ENCODE measurements around the gene SSH3. TPM values are rescaled to one million over a fixed set of nuclear protein-coding genes. Genes with fewer than 3 reads are reported as not detected.

The SSH3 gene
- total and polyA plus RNA-seq, 4 donors: 4.8 to 10.4 (median 8.1) TPM

GRCh38 chr11:67278135-67278938 is 25.0 kb upstream of the SSH3 start:
- 87% methylated on average over 14 of the region's 14 CpGs for WGBS
- H3K27me3 ChIP-seq (ENCODE audit: control insufficient read depth in 4 of 4, insufficient read depth in 4 of 4, low read length in 3 of 4): no peaks in the 10 kb centered on the region
- no peak overlapping the region for H3K4me3 ChIP-seq (ENCODE audit: low read depth in 1 of 3, low read length in 3 of 3)
- H3K36me3 ChIP-seq (ENCODE audit: control insufficient read depth in 4 of 4, insufficient read depth in 3 of 4, low read depth in 1 of 4, low read length in 3 of 4): peaks cover 19 to 33% (median 23%) of the 10 kb centered on the region in 4 donors
- peak overlapping the region; percentile 3 to 67 for H3K27ac ChIP-seq (ENCODE audit: low read depth in 1 of 2, low read length in 2 of 2)
- no peaks in the 10 kb centered on the region for H3K9me3 ChIP-seq (ENCODE audit: control insufficient read depth in 4 of 4, low read length in 3 of 4)
- H3K9ac ChIP-seq (ENCODE audit: low read depth in 1 of 2, low read length in 2 of 2): no peak overlapping the region
- peaks cover 5 to 39% (median 11%) of the 10 kb centered on the region in 4 donors for H3K4me1 ChIP-seq (ENCODE audit: control insufficient read depth in 4 of 4, insufficient read depth in 4 of 4, low read length in 3 of 4)
- no peak for TF ChIP-seq JUND (IDR thresholded peaks at IDR 0.05)
- no peak for TF ChIP-seq NR2F2 (IDR thresholded peaks at IDR 0.05)
- no peak for TF ChIP-seq REST (IDR thresholded peaks at IDR 0.05)
- no peak for TF ChIP-seq TAF1 (conservative IDR thresholded peaks at IDR 0.05)
- no peak for TF ChIP-seq FOXA1 (IDR thresholded peaks at IDR 0.05)
- TF ChIP-seq SP1 (IDR thresholded peaks at IDR 0.05): no peak
- no peak for TF ChIP-seq ZBTB33 (IDR thresholded peaks at IDR 0.05)
- TF ChIP-seq ATF3 (IDR thresholded peaks at IDR 0.05): no peak
- no peak for TF ChIP-seq FOXA2 (IDR thresholded peaks at IDR 0.05)
- no peak for TF ChIP-seq HNF4A (conservative IDR thresholded peaks at IDR 0.05)
- no peak for TF ChIP-seq GABPA (IDR thresholded peaks at IDR 0.05 in 1 of 2, conservative IDR thresholded peaks at IDR 0.05 in 1 of 2)
- TF ChIP-seq RAD21 (IDR thresholded peaks at IDR 0.05): no peak
- TF ChIP-seq RXRA (IDR thresholded peaks at IDR 0.05): no peak
- no peak for TF ChIP-seq YY1 (IDR thresholded peaks at IDR 0.05)
- TF ChIP-seq MAX (IDR thresholded peaks at IDR 0.05): no peak
- no peak for DNase-seq (ENCODE audit: low spot score)

GRCh38 chr11:67278939-67279588 is 24.3 kb upstream of the SSH3 start:
- Histone ChIP-seq H3K9me3 (ENCODE audit: control insufficient read depth in 4 of 4, low read length in 3 of 4) (no peaks in the 10 kb centered on the region), H3K4me1 (ENCODE audit: control insufficient read depth in 4 of 4, insufficient read depth in 4 of 4, low read length in 3 of 4) (peaks cover 2 to 34% (median 11%) of the 10 kb centered on the region in 4 donors), H3K36me3 (ENCODE audit: control insufficient read depth in 4 of 4, insufficient read depth in 3 of 4, low read depth in 1 of 4, low read length in 3 of 4) (peaks cover 19 to 41% (median 28%) of the 10 kb centered on the region in 4 donors), H3K9ac (ENCODE audit: low read depth in 1 of 2, low read length in 2 of 2) (no peak overlapping the region), H3K27me3 (ENCODE audit: control insufficient read depth in 4 of 4, insufficient read depth in 4 of 4, low read length in 3 of 4) (no peaks in the 10 kb centered on the region), H3K4me3 (ENCODE audit: low read depth in 1 of 3, low read length in 3 of 3) (no peak overlapping the region), H3K27ac (ENCODE audit: low read depth in 1 of 2, low read length in 2 of 2) (no peak overlapping the region)
- 90% methylated on average over 14 of the region's 14 CpGs for whole genome bisulfite sequencing
- DNase-seq (ENCODE audit: low spot score): no peak
- TF ChIP-seq YY1 (IDR thresholded peaks at IDR 0.05): no peak
- no peak for TF ChIP-seq NR2F2 (IDR thresholded peaks at IDR 0.05)
- no peak for TF ChIP-seq RAD21 (IDR thresholded peaks at IDR 0.05)
- TF ChIP-seq ZBTB33 (IDR thresholded peaks at IDR 0.05): no peak
- TF ChIP-seq HNF4A (conservative IDR thresholded peaks at IDR 0.05): no peak
- TF ChIP-seq MAX (IDR thresholded peaks at IDR 0.05): no peak
- TF ChIP-seq EGR1 (IDR thresholded peaks at IDR 0.05; ENCODE audit: low read depth in 2 of 2): no peak
- no peak for TF ChIP-seq RXRA (IDR thresholded peaks at IDR 0.05)
- TF ChIP-seq ATF3 (IDR thresholded peaks at IDR 0.05): no peak
- TF ChIP-seq SP1 (IDR thresholded peaks at IDR 0.05): no peak
- no peak for TF ChIP-seq FOXA2 (IDR thresholded peaks at IDR 0.05)
- TF ChIP-seq JUND (IDR thresholded peaks at IDR 0.05): no peak
- no peak for TF ChIP-seq TAF1 (conservative IDR thresholded peaks at IDR 0.05)
- TF ChIP-seq GABPA (IDR thresholded peaks at IDR 0.05 in 1 of 2, conservative IDR thresholded peaks at IDR 0.05 in 1 of 2): no peak
- no peak for TF ChIP-seq CTCF (IDR thresholded peaks at IDR 0.05; ENCODE audit: low read depth, low read length, missing input control)

All from liver (tissue), 9 donors.